ENCODE measurements around the gene PPT1.

The PPT1 gene

DNA sequence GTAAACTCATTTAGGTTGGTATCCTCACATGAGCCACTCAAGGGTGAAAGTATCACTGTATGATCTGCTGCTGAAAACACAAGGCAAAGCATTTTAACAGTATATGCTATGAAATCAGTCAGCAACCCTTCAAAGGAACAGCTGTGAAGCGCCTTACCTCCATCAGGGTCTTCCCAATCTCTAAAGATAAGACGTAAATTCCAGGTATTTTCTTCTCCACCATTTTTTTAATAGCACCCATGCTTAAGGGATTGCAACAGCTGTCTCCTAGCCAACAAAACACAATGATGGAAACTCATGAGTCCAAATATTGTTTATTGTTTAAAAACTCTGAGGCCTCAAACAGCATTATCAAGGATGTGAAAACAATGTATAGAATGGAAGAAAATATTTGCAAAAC, 4.8 kb downstream of the PPT1 start:
- FAIRE-seq = no peak

- FAIRE-seq = no peak
Observed at GRCh38 chr1:40090652-40091355, 6.2 kb downstream of the PPT1 start.

DNA sequence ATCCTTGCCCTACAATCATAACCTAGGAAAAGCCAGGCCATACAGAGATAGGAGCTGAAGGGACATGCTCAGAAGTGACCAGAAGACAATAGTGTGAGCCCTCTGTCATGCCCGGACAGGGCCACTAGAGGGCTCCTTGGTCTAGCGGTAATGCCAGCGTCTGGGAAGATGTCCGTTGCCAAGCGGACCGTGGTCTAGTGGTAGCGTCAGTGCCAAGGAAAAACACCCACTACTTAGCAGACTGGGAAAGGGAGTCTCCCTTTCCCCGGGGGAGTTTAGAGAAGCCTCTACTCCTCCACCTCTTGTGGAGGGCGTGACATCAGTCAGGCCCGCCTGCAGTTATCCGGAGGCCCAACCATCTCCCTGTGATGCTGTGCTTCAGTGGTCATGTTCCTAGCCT, 12.3 kb downstream of the PPT1 start:
- peak; percentile 84 for FAIRE-seq

- no peak for FAIRE-seq
Observed at GRCh38 chr1:40081871-40082270, 15.2 kb downstream of the PPT1 start.

DNA sequence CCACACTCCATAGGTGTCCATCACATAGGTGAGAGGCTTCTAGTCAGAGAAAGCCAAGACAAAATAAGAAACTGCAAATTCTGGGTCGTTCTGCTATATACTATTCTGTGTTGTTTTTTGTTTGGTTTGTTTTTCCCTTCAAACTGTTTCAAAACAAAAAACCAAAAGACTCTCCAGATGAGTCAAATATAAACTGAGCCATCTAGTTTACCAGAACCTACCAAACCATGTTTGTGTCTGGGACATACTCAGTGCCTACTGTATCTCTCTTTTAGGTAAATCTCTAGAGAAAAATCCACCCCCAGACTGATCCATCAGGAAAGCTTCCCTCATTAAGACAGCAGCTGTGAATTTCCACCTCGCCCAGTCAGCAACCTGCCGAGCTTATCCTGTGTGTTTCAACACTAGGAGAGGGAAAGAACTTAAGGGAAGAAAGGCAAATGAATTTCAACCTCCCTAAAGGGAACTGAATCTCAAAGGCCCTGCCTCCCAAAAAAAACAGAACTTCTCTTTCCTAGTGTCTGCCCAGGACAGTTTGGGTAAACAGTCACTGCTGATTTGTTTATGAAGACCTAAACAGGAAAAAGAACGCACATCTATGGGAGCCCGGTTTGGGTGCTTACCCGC, 17.2 kb downstream of the PPT1 start:
- FAIRE-seq = no peak

GRCh38 chr1:40078512-40079333, 18.3 kb downstream of the PPT1 start:
- no peak for FAIRE-seq

- FAIRE-seq = no peak
Observed at GRCh38 chr1:40076895-40077312, 20.1 kb downstream of the PPT1 start.

DNA sequence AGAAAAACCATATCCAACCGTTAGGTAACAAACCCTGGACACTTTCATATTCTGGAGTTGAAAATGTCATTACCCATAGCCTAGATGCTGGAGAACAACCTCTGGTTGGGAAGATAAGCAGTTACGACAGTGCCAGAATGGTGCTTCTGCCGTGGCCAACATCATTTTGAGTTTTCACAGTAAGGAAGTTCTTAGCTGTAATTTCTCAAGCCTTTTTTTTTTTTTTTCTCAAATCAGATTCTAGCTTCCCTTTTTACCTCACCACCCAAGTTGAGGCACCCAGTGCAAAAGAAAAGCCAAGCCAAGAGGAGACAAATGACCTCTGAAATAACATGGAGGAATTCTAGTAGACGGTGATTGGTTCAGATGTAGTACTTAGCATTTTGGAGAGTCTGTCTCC, 21.8 kb downstream of the PPT1 start:
- FAIRE-seq = no peak

DNA sequence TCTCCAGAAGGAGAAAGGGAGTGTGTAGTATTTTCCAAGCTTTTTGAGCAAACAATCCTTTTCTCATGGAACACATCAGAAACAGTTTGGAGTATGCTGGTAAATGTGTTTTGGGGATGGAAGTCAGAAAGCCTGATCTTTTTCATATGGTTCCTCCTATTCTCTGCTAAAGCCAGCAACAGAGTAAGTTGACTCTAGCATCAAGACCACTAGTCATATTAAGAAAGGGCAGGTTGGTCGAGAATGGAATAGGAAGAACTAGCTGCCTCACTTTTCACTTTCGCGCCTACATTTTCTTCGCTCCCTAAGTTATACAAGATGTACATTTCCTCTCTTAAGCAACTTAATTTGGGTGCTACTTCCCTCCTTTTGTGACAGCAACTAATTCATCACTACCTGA, 24.0 kb downstream of the PPT1 start:
- FAIRE-seq = no peak

DNA sequence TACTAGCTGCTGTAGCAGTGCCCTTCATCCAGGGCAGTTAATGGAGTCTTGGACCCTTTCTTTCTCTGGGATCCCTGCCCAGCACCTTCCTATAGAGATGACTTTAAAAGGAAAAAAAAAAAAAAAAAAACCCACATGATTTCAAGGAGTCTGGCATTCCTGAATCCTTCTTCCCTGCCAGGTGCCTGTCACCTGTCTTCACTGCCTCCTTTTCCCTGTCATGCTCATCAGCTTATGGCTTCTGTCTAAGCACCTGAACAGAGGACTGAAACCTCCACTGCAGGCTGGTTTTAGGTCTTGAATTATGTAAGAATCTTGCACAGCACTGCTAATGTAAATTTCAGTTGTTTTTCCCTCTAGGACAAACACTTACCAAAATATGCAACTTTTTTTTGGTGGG, 24.9 kb downstream of the PPT1 start:
- FAIRE-seq = no peak

- FAIRE-seq = no peak
Observed at GRCh38 chr1:40067851-40068250, 29.2 kb downstream of the PPT1 start.

DNA sequence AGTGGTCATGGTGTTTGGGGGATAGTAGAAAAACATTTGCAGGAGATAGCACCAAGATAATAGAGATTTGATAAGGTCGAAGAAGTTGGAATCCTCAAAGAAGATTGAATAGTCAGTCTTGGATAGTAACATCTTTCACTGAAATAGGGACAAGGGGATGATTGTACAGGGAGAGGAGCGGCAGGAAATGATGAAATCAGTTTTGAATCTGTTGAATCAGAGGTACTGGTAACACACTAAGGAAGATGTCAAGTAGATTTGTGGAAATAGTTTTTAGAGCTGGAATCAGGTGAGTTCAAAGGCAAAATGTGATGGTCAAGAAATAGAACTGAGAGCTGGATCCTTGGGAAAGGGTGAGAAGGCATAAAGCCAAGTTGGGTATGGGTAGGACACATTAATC, 30.0 kb downstream of the PPT1 start:
- no peak for FAIRE-seq

DNA sequence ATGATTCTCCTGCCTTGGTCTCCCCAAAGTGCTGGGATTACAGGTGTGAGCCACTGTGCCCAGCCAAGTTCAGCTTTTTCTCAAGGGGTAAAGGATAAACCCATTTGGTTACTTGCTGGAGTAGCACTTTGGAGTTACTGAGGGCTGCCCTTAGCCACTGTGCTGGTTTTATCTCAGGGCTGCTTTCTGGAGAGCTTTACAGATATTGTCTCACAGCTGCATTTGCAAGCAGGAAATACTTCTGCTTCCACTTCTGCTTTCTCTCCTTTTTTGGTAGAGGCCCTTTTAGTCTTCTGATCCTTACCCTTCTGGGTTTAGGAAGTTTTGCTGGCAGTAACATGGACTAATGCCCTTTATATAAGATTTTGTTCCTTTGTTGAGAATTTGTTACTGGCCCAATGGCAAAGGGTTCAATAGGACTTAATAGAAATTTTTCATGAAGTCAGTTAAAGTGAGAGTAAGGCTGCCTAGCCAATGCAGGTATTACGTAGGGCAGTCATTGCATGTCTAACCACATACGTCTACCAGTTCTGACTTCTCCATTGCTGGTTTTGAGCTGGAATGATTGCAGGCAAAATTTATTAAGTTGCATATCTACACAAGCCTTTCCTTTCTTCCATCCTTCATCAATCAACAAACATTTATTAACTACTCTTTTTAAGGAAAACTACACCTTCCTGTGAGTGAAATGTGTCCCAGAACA, 32.1 kb downstream of the PPT1 start:
- no peak for FAIRE-seq

DNA sequence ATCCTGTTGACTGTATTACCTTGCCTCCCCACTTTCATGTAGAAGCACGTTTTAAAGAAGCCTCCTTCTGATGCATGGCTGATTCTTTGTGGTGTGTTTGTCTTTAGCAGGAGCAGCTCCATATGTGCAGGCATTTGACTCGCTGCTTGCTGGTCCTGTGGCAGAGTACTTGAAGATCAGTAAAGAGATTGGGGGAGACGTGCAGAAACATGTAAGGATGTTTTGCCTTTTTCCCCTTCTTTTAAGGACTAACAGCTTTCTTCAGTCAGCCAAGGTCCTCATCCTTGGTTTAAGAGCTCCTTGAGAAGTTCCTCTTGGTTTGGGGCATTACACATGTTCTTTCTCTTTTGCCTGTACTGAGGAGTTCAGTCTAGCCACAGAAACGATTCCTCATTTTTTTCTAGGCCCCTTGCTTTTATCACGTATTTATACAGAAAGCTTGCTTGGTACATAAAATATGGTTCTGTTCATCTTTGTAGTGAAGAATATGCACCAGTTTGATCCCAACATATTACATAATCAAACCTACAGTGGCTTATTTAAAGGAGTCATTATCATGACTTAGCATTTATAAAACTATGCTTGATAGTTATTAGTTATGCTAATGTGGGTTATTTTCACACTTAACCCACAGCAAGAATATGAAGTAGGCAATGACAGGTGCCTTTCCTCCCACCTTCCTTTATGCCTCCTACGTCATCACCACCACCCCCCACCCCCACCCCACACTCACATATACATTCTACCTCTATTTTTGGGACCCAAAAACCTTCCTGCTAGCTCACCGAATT, 36.9 kb downstream of the PPT1 start:
- FAIRE-seq = no peak

GRCh38 chr1:40059338-40059959, 37.6 kb downstream of the PPT1 start:
- no peak for FAIRE-seq

DNA sequence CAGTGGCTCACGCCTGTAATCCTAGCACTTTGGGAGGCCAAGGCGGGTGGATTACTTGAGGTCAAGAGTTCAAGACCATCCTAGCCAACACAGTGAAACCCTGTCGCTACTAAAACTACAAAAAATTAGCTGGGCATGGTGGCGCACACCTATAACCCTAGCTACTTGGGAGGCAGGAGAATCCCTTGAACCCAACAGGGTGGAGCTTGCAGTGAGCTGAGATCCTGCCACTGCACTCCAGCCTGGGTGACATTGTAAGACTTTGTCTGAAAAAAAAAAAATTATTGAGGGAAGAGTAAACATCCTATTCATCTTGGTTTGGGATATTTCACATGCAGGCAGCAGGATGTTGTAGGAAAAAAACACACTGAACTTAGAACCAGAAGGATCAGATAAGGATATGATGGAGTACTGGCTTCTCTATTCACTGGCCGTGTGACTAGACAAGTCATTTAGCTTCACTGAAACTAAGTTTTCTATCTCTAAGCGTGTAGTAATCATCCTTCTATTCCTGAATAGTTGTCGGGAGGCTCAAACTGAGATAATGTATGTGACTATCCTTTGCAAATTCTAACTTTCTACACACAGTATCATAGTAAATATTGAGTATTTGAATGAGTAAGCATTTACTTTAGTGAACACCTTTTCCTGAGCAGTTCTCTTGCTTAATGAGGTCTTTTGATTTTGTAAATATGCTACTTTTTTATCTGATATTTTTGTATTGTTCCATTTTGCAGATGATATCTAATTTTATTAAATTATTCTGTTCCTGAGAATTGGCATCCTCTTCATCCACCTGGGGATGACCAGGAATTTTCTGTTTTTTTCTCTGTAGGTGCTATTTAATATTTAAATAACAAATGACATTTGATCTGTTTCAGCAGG, 38.4 kb downstream of the PPT1 start:
- no peak for FAIRE-seq

GRCh38 chr1:40058097-40058452, 39.0 kb downstream of the PPT1 start:
- FAIRE-seq = no peak

GRCh38 chr1:40057310-40058030, 39.6 kb downstream of the PPT1 start:
- no peak for FAIRE-seq

- FAIRE-seq = no peak
Observed at GRCh38 chr1:40056519-40057309, 40.3 kb downstream of the PPT1 start.
